Right hindlimb (tissue), 1 donor: ENCODE results near the gene NAMPT.

Source experiments
- DNase-seq: peaks from one replicate; pipeline ENCODE4 v3.0.0-alpha.2; 2018

Gene NAMPT

GRCh38 chr7:106270122-106270977 lies 14.4 kb downstream of the NAMPT start:
- DNase-seq = no peak

- DNase-seq = no peak
Measured at GRCh38 chr7:106269254-106269961, 15.4 kb downstream of the NAMPT start.

DNA sequence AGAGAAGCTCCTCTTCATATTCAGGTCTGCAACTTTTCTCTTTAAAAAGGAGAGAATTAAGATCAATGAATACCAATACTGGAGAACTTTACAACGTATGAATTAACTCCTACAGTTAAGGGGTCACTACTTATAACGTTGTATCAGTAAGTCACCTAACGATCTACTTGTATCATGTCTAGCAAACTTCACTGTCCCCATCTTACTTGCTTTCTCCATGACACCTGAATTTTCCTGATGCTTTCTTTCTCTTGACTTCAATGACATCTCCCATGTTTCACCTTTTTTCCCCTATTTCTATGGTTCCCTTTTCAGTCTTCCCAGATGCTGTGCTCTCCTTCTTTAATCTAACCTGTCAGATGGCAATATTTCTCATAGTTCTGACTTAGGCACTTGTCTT lies 19.6 kb downstream of the NAMPT start:
- no peak for DNase-seq

DNA sequence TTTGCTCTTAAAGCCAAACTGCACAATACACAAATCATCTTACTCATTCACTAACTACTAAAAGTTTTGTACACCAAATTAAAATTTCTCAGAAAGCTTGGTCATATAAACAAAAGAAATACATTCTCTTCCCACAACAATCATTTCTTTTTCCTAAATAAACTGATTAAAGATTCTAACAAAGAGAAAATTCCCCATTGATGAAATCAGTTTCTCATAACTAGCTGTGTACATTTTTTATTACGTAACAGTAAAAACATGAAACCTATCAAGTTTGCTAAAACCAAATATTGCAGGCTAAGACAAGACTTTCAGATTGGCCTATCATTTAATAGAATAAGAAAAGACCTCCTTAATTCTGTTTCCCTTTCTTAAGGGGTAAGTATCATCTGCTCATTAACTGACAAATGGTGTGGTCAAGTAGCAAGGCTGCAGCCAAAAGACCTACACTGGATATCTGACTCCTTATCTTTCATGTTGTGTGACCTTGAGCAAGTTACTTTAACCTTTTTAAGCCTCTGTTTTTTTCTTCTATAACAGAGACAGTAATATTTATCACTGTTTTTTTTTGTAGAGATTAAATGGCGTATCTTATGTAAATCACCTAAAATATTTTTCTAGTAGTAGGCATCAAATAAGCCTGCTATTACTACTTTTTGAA lies 22.4 kb downstream of the NAMPT start:
- no peak for DNase-seq

DNA sequence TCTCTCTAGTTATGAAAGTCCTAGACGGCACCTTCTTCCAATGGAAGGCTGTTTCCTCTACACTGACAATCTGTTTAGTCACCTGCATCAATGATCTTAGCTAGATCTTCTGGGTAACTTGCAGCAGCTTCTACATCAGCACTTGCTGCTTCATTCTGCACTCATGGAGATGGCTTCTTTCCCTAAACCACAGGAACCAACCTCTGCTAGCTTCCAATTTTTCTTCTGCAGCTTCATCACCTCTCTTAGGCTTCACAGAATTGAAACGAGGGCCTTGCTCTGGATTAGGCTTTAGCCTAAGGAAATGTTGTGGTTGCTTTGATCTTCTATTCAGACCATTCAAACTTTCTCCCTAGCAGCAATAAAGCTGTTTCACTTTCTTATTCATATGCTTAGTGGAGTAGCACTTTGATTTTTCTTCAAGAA lies 24.6 kb downstream of the NAMPT start:
- no peak for DNase-seq

DNA sequence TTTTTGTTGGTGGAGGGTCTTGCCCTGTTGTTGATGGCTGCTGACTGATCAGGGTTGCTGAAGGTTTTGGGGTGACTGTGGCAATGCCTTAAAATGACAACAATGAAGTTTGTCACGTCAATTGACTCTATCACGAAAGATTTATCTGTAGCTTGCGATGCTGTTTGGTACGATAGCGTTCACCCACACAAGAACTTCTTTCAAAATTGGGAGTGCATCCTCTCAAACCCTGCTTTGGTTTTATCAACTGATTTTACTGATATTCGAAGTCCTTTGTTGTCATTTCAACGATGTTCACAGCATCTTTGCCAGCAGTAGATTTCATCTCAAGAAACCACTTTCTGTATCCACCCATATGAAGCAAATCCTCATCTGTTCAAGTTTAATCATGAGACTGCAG lies 26.0 kb downstream of the NAMPT start:
- DNase-seq = no peak

GRCh38 chr7:106257752-106258151 lies 27.0 kb downstream of the NAMPT start:
- no peak for DNase-seq

DNA sequence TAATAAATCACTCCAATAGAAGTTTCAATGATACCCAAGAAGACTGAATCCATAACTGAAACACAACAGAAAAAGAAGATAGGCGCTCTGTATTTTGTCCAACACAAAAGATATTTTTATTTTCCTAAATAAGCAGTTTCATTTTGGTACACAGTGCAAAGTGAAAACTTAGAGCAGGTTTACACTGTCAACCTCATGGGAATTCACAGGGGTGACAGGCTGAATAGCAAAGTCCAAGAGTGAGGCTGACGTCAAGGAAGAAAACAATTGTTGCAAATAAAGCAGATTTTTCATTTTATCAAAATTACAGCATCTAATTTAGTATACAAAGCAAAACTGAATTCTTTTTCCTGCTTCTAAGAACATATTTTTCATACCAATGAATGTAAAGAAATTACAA lies 28.6 kb downstream of the NAMPT start:
- no peak for DNase-seq

DNA sequence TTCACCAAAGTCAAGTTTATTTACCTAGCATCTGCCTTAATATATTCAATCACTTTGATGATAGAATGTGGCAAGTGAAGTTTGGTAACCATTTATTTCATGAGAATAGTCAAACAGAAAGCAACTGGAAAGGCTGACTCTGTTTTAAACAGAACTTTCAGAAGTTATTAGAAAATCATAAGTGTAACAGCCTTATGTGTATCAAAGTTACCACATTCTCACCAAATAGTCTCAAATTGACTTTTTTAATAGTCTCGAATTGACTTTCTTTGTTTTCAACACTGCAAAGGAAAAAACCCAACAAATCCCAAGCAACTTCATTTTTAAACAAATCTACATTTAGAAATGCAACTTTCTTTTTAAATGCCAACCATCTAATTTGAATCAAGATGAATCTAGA lies 29.5 kb downstream of the NAMPT start:
- no peak for DNase-seq

- DNase-seq = no peak
Measured at GRCh38 chr7:106254525-106255116, 30.2 kb downstream of the NAMPT start.

- DNase-seq = no peak
Measured at GRCh38 chr7:106252568-106252967, 32.2 kb downstream of the NAMPT start.

DNA sequence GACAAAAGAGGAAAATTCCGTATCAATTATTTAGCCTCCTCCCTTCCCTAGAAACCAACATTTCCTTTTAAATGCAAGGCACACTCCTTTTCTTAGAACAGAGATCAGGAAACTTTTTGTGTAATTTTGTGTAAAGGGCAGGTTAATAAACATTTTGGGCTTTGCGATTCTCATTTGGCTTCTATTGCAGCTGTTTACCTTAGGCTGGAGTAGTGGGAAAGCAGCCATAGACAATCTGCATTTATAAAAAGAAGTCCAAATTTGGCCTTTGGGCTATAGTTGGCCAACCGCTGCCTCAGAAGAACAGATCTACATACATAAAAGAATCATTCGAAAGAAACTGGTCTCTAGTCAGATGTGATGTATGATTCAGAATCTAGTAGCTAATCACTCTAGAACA lies 35.3 kb downstream of the NAMPT start:
- DNase-seq = no peak

DNA sequence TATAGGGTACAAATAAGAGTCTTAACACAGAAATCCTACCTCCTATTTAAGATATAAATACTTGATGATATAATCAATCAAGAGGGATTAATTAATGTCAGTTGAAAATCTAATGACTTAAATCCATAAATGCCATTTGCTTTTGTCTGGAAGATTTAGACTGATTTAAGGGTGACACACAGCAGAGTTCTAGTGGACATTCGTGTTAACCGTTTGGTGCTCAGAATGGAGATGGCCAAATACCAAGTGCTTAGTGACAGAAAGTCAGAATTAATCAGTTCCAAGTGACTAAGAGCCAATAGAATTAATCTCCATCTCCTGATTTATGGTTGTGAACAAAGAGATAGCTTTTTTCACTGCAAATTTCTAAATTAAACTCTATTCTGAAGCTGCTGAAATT lies 36.2 kb downstream of the NAMPT start:
- no peak for DNase-seq

DNA sequence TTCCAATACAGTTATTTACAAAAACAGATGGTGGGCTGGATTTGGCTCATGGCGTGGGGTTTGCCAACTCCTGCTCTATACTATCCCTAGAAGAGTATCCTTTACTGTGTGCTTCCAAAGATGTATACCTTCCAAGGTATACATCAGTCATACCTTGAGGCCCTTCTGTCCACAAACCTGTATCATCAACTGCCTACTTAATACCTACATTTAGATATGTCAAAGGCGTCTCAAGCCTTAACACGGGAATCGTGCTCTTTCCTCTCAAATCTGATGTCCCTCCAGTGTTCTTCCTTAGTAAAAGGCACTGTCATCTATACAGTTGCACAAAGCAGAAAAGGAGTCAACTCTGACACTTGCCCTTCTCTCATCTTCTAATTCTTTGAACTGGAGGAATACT lies 36.9 kb downstream of the NAMPT start:
- no peak for DNase-seq

- DNase-seq = no peak
Measured at GRCh38 chr7:106246902-106247711, 37.7 kb downstream of the NAMPT start.

DNA sequence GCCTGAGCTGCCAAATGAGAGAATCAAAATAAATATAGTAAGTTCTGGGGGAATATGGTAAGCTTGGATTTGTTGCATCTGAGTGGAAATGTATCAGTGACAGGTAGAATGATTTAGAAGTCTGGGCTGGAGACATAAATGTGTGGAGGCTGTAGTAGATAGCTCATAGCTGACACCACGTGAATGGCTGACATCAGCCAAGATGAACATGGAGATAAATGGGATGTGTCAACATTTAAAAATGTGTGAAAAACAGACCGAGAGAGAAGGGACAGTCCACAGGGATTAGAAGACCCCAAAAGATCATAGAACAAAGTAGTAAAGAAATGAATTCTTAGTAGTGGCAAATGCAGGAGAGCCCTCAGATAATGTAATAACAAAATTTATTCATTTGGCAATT lies 40.9 kb downstream of the NAMPT start:
- DNase-seq = no peak

GRCh38 chr7:106239406-106239805 lies 45.4 kb downstream of the NAMPT start:
- no peak for DNase-seq

DNA sequence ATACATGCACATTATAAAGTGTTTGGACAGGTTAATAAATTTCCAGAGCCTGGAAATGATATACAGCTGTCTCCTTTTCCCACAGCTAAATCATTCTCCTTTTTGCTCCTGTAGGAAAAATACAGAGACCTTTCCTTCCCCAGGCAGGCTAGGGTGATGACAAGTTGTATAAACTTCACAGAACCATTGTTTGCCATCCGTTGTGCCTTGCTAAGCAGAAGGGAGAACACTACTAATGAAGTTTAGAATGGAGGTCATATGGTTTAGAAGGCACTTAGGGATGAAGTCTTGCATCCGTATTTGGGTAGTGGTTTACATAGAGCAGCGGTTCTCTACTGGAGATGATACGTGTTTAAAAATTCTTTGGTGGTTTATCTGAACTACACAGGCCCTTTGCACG lies 46.0 kb downstream of the NAMPT start:
- no peak for DNase-seq

GRCh38 chr7:106236065-106236464 lies 48.7 kb downstream of the NAMPT start:
- DNase-seq = no peak

- no peak for DNase-seq
Measured at GRCh38 chr7:106234425-106234824, 50.4 kb downstream of the NAMPT start.

DNA sequence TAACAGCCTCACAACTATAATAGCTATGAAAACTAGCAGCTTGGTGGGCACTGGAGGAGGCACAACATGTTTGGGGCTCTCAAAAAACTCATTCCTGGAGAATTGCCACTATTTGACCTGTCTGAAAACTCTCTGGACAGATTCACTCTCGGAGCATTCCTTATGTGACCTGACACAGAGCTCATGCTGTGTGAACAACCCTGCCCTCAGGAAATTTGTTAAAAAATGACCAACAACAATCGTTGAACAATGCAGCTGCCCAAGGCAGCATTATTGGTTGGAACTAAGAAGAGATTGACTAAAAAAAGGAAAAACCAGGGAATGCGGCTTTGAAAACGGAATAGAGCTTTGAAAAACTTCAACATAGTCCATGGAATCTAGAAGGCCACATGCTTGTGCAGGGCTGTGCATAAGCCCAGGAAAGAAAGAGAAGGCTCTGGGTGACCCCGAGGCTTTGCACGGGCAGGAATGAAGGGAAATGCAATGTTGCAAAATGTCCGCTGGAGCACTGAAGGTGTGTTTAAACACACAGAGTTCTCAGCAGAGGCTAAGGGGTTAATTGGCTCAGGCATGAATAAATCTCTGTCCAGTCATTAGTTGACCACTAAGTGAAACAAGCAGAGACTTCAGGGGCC lies 52.8 kb downstream of the NAMPT start:
- DNase-seq = no peak

- no peak for DNase-seq
Measured at GRCh38 chr7:106225856-106226255, 58.9 kb downstream of the NAMPT start.
